SKM-1 treated with dmso at 0.1 percent for 144 hours (cell line): Measurements from ENCODE around the gene MAFG.
"Not testable (repeated sequence)": the region's sequence is repeated elsewhere in the genome, so short reads cannot be mapped to it uniquely, and the experiment has no call there.

ENCODE experiments used
- DNase-seq: peaks from one replicate; lab custom pipeline; 2025; ENCODE audit not compliant: unreplicated experiment; lab: John Stamatoyannopoulos, UW

Gene MAFG

DNA sequence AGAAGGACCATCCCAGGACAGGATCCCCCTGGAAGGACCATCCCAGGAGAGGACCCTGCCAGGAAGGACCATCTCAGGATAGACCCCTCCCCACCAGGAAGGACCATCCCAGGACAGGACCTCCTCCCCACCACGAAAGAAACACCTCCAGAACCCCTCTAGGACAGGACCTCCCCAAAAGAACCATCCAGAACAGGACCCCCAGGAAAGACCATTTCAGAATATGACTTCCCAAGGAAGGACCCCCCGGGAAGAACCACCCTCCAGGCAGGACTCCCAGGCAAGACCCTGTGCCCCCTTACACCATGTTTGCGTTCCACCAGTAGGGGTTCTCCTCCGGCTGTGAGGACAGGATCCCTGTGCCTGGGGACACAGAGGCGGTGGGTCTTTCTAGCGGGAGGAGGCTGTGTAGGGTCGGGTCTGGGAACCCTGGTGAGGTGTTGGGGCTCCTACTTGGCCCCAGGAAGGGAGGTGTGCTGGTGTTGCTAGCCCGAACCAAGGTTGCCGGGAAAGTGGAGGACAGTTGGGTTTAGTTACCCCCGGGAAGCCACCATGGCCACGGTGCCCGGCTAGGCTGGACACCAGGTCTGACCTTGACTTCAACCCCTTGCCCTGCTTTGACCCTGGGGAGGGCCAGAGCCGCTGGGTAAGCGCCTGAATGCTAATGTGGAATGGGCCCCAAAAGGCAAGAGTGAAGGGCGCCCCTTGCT, 31.3 kb upstream of the MAFG start:
- DNase-seq, result no peak

DNA sequence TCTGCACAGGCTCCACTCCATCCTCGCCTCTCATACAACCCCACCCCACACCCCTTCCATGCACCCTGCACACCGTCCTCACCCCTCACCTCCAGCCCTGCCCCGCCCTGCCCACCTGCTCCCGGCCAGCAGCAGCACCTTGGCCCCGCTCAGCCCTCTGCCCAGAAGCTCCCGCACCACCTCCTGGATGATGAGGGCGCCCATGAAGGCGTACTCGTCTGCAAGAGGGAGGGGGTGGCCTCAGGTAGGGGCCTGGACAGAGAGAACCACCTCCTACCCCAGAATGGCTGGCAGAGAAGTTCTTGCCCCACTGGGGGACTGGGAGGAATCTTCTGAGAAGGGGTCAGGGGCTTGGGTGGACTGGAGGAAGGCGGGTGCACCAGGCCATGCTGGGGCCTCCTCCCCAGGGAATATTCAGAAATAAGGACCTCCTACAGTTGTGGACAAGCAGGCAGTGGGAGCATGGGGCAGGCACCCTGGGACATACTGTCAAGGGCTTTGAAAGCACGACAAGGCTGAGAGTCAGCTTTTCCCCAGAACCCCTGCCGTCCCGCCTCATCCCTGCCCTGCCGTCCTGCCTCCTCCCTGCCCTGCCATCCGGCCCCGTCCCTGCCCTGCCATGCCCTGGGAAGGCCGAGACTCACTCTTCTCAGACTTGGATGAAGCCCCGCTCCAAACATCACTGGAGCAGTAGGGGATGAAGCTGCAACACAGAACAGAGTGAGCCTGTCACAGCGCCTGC, 30.3 kb upstream of the MAFG start:
- DNase-seq, result no peak

DNA sequence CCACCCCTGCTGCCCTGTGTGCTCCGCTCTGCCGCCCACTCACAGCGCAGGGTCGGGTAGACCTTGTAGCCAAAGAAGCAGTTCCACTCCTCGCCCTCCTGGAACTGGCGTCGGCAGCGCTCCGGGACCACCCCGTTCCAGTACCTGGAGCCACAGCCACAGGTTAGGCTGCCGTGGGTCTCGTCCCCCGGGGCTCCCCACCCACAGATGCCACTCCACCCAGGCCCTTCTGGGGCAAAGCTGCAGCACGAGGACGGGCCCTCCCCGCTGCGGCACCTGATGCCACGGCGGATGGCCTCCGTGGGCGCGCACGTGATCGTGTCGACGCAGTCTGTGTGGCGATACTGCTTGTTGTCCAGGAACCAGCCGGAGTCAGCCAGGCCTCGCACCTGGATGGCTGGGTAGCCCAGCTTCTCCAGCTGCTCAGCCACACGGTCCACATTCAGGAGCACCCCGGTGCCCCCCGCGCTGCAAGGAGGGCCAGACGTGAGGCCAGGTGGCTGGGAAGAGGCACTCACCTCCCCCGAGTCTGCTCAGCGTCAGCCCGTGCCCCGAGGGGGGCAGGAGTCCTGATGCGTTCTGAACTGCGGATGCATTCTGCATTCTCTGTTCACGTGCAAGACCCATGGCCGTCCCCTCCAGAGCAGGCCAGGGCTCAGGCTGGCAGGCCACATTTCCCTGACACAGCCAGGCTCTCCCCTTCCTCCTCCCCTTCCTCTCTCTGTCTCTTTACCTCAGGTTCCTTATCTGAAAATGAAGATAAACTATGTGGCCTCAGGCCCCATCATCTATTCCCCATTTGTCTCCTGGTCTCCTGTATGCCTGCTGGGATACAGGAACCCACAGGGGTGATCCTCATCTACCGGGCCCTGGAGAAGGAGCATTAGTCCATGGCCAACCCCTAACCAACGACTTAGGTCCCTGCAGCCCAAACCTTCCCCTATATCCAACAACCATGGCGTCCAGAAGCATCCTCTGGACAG, 29.4 kb upstream of the MAFG start:
- DNase-seq, result no peak

GRCh38 chr17:81955756-81956544, 28.4 kb upstream of the MAFG start:
- no peak for DNase-seq

- DNase-seq, result no peak
Measured at GRCh38 chr17:81955058-81955681, 27.6 kb upstream of the MAFG start.

GRCh38 chr17:81954131-81955057, 26.9 kb upstream of the MAFG start:
- DNase-seq, result no peak

DNA sequence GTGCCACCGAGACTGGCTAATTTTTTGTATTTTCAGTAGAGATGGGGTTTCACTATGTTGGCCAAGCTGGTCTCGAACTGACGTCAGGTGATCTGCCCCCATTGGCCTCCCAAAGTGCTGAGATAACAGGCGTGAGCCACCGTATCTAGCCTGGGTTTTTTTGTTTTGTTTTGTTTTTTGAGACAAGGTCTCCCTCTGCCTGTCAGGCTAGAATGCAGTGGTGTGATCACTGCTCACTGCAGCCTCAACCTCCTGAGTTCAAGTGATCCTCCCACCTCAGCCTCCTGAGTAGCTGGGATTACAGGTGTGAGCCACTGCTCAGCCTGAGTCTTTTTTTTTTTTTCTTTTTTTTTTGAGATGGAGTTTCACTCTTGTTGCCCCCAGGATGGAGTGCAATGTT, 25.9 kb upstream of the MAFG start:
- DNase-seq, result not testable (repeated sequence)

- no peak for DNase-seq
Measured at GRCh38 chr17:81952792-81953228, 25.3 kb upstream of the MAFG start.

GRCh38 chr17:81951785-81952684, 24.5 kb upstream of the MAFG start:
- no peak for DNase-seq

- DNase-seq, result no peak
Measured at GRCh38 chr17:81950501-81950900, 23.0 kb upstream of the MAFG start.

DNA sequence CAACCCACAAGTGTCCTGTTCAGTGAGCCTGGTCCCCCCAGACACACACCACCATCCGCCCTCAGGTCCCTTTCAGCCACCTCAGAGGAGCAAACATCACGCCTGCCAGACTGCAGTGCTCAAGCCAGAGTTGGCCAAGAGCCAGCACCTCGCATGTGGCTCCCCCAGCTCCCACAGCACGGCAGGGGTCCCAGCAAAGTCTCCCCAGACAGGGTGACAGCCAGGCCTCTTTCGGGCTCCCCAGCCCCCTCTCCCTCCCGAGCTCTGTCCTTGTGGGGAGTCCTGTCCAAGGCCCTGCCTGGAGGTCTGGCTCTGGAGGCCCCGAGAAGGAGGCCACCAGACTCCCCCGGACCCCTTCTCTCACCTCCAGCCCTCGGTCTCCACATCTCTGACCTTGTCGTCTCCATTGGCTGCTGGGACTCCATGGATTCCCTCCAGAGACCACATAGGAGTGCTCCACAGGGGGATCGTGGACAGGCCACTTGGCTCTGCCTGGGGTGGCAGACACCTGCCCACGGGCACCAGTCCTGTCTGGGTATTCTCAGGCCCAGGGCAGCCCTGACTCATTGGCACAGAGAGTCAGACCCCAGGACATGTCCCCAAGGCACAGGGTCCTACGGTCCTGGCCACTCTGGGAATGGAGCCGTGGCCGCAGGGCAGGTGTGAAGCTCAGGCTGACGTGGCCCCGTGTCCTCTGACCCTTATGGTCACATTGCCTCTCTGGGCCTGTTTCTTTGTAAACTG, 21.3 kb upstream of the MAFG start:
- no peak for DNase-seq

DNA sequence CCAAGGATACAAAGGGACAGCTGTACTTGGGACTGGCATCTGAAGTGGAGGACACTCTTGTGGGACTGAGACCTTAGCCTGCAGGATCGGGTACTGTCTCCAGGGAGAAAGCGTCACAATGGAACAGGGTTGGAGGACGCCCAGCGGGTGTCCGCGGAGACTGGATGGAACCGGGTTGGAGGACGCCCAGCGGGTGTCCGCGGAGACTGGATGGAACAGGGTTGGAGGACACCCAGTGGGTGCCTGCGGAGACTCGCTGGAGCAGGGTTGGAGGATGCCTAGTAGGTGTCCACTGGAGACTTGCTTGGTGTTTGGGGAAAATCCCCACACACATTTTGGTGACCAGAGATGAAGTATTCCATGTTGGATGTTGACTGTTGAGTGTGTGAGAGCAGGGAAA, 19.7 kb upstream of the MAFG start, which contains the start of gene MYADML2:
Gene MYADML2, minus strand, starts transcription at position 45 of the 400 bp plus-strand sequence. CDS start 5,492 bp downstream, outside the sequence.
- DNase-seq, result no peak

GRCh38 chr17:81944858-81945257, 17.3 kb upstream of the MAFG start:
- DNase-seq, result no peak

DNA sequence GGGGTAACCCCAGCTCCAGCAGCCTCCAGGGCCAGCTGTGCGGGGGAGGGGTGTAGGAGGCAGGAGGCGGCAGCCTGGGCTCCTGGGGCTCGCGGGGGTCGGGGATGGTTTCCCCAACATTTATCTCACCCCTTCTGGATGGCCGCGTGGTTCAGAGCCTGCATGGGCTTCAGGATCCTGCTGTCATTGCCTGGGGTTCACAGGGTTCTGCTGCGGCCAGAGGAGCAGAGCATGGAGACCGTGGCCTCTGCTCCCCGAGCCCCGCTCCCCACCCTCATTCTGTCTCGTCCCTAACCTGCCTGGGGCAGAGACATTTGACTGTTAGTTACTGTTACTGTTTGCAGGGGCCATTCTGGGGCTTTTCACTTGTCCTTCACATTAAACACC, 14.6 kb upstream of the MAFG start:
- DNase-seq, result no peak

GRCh38 chr17:81941484-81942166, 14.1 kb upstream of the MAFG start:
- no peak for DNase-seq
